GM23248 (cell line): ENCODE results near the gene CAMK1D. TPM values are rescaled to one million over a fixed set of nuclear protein-coding genes. Genes with fewer than 3 reads are reported as not detected.

Experiments used
- DNase-seq: peaks from one replicate; pipeline ENCODE4 v3.0.0-alpha.2; 2015
- H2AFZ ChIP-seq: fragments of 200-600 bp; sonication (generic); 2 replicates; pipeline ENCODE4 v1.6.1; 2016; ENCODE audit warnings: antibody characterized with exemption
- H3F3A ChIP-seq: fragments of 200-600 bp; sonication (generic); 2 replicates; pipeline ENCODE4 v1.6.1; 2016; ENCODE audit warnings: mild to moderate bottlenecking, antibody characterized with exemption, mixed run types; ENCODE audit not compliant: insufficient read depth
- H3K27ac ChIP-seq: fragments of 200-600 bp; sonication (generic); 2 replicates; pipeline ENCODE4 v1.5.1; 2016; ENCODE audit warnings: mild to moderate bottlenecking
- H3K27me3 ChIP-seq: fragments of 200-600 bp; sonication (generic); replicated peaks from 2 replicates; pipeline ENCODE4 v1.6.1; 2016; ENCODE audit warnings: mild to moderate bottlenecking; ENCODE audit not compliant: insufficient read depth
- H3K36me3 ChIP-seq: fragments of 200-600 bp; sonication (generic); 2 replicates; pipeline ENCODE4 v1.6.1; 2016; ENCODE audit warnings: low read depth, mild to moderate bottlenecking
- H3K4me1 ChIP-seq: fragments of 200-600 bp; sonication (generic); 2 replicates; pipeline ENCODE4 v1.6.1; 2016; ENCODE audit warnings: mild to moderate bottlenecking; ENCODE audit not compliant: insufficient read depth
- H3K4me2 ChIP-seq: fragments of 200-600 bp; sonication (generic); one replicate; pipeline ENCODE4 v1.6.1; 2016; ENCODE audit warnings: mild to moderate bottlenecking; ENCODE audit not compliant: unreplicated experiment
- H3K4me3 ChIP-seq: fragments of 200-600 bp; sonication (generic); 2 replicates; pipeline ENCODE4 v1.5.1; 2016; ENCODE audit warnings: mild to moderate bottlenecking
- H3K79me2 ChIP-seq: fragments of 200-600 bp; sonication (generic); 2 replicates; pipeline ENCODE4 v1.6.1; 2016; ENCODE audit warnings: mild to moderate bottlenecking; ENCODE audit not compliant: insufficient read depth
- H3K9ac ChIP-seq: fragments of 200-600 bp; sonication (generic); 2 replicates; pipeline ENCODE4 v1.6.1; 2016; ENCODE audit warnings: mild to moderate bottlenecking
- H3K9me2 ChIP-seq: fragments of 200-600 bp; sonication (generic); 2 replicates; pipeline ENCODE4 v1.6.1; 2016; ENCODE audit warnings: mixed run types, mild to moderate bottlenecking, moderate library complexity; ENCODE audit not compliant: insufficient read depth
- H3K9me3 ChIP-seq: fragments of 200-600 bp; sonication (generic); one replicate; pipeline ENCODE4 v1.6.1; 2017; ENCODE audit warnings: low read depth
- H4K20me1 ChIP-seq: fragments of 200-600 bp; sonication (generic); 2 replicates; pipeline ENCODE4 v1.6.0; 2016; ENCODE audit not compliant: insufficient read depth
- EZH2 ChIP-seq: fragments of 200-600 bp; sonication (generic); IDR thresholded peaks from 2 replicates; pipeline ENCODE4 v1.6.1; 2018; ENCODE audit warnings: antibody characterized with exemption, mild to moderate bottlenecking; ENCODE audit not compliant: insufficient read depth, poor library complexity, severe bottlenecking
- EZH2phosphoT487 ChIP-seq: fragments of 200-600 bp; sonication (generic); IDR thresholded peaks from 2 replicates; pipeline ENCODE4 v1.6.1; 2018; ENCODE audit warnings: antibody characterized with exemption, moderate library complexity, mild to moderate bottlenecking, low read depth; ENCODE audit not compliant: insufficient read depth
- WGBS, 2 experiments: methylation state at CpG; one replicate each; pipeline ENCODE4 v1.1.6; 2015 to 2017; ENCODE audit warnings: low lambda C conversion rate in 2 of 2, low coverage in 1 of 2; ENCODE audit errors: missing lambda C conversion rate in 2 of 2; 5-methylcytosine and 5-hydroxymethylcytosine counted together
- in situ Hi-C: fragments of 300-500 bp; cut with MboI; formaldehyde crosslinking; loops from 2 replicates; pipeline ENCODE4 v1.15.0; 2020
- polyA plus RNA-seq: library from polyadenylated mRNA; unstranded; fragments of >200 nt; fragmentation: Nextera tagmentation; extraction: Ambion mirVana; gene quantifications from 2 replicates; pipeline ENCODE4 v1.2.1, GENCODE V29; 2016
- total RNA-seq: library from RNA; depleted of rRNA; stranded (reverse); fragments of >200 nt; shearing (Covaris generic); gene quantifications from 2 replicates; pipeline ENCODE4 v1.2.3, GENCODE V29; 2014

The CAMK1D gene
- total and polyA plus RNA-seq, 2 experiments from 2014 or later, result 0.22 to 0.55 TPM

- no peaks in the 10 kb centered on the region for H3K36me3 ChIP-seq
- no peaks in the 10 kb centered on the region for H3K27me3 ChIP-seq
- no peak overlapping the region for H3K27ac ChIP-seq
- 17% methylated on average over 3 of the region's 3 CpGs for WGBS, 2 experiments
- H3K4me3 ChIP-seq, result no peak overlapping the region
- H2AFZ ChIP-seq, result no peak overlapping the region
- in situ Hi-C loops, result no loop called here
- H3K4me2 ChIP-seq, result no peak overlapping the region
- H3K79me2 ChIP-seq, result no peaks in the 10 kb centered on the region
- DNase-seq, result no peak
- H4K20me1 ChIP-seq, result no peaks in the 10 kb centered on the region
- no peaks in the 10 kb centered on the region for H3F3A ChIP-seq
- no peak overlapping the region for H3K9ac ChIP-seq
- TF ChIP-seq EZH2phosphoT487 (no peak), EZH2 (no peak)
- no peaks in the 10 kb centered on the region for H3K9me2 ChIP-seq
- H3K4me1 ChIP-seq, result no peaks in the 10 kb centered on the region
- no peaks in the 10 kb centered on the region for H3K9me3 ChIP-seq
Measured at GRCh38 chr10:12869427-12869826, 520.1 kb downstream of the CAMK1D start.

- DNase-seq, result no peak
- Histone ChIP-seq H3K27me3 (no peaks in the 10 kb centered on the region), H3K4me2 (no peak overlapping the region), H3F3A (no peaks in the 10 kb centered on the region), H3K27ac (no peak overlapping the region), H2AFZ (no peak overlapping the region), H3K9me3 (no peaks in the 10 kb centered on the region), H3K36me3 (no peaks in the 10 kb centered on the region), H3K9ac (no peak overlapping the region), H3K9me2 (no peaks in the 10 kb centered on the region), H4K20me1 (no peaks in the 10 kb centered on the region), H3K4me1 (no peaks in the 10 kb centered on the region), H3K4me3 (no peak overlapping the region), H3K79me2 (no peaks in the 10 kb centered on the region)
- TF ChIP-seq EZH2phosphoT487 (no peak), EZH2 (no peak)
- 65 to 71% methylated on average over 9 of the region's 9 CpGs for WGBS, 2 experiments
- in situ Hi-C loops, result no loop called here
Measured at GRCh38 chr10:12872577-12872976, 523.2 kb downstream of the CAMK1D start.

- 51 to 55% methylated on average over 8 of the region's 8 CpGs for WGBS, 2 experiments
- no peak overlapping the region for H3K4me3 ChIP-seq
- H3K79me2 ChIP-seq, result no peaks in the 10 kb centered on the region
- H3K9ac ChIP-seq, result no peak overlapping the region
- H3K4me2 ChIP-seq, result no peak overlapping the region
- no peaks in the 10 kb centered on the region for H3F3A ChIP-seq
- no peaks in the 10 kb centered on the region for H4K20me1 ChIP-seq
- H3K9me2 ChIP-seq, result no peaks in the 10 kb centered on the region
- H3K27me3 ChIP-seq, result no peaks in the 10 kb centered on the region
- DNase-seq, result no peak
- no peaks in the 10 kb centered on the region for H3K36me3 ChIP-seq
- H3K4me1 ChIP-seq, result no peaks in the 10 kb centered on the region
- H3K27ac ChIP-seq, result no peak overlapping the region
- TF ChIP-seq EZH2 (no peak), EZH2phosphoT487 (no peak)
- in situ Hi-C loops, result no loop called here
- H2AFZ ChIP-seq, result no peak overlapping the region
- no peaks in the 10 kb centered on the region for H3K9me3 ChIP-seq
Measured at GRCh38 chr10:12873172-12873571, 523.8 kb downstream of the CAMK1D start.

- H3K4me1 ChIP-seq, result no peaks in the 10 kb centered on the region
- H3K27me3 ChIP-seq, result no peaks in the 10 kb centered on the region
- 76 to 79% methylated on average over 6 of the region's 6 CpGs for WGBS, 2 experiments
- H3K9me2 ChIP-seq, result no peaks in the 10 kb centered on the region
- H2AFZ ChIP-seq, result no peak overlapping the region
- no peaks in the 10 kb centered on the region for H3K9me3 ChIP-seq
- no peak overlapping the region for H3K4me2 ChIP-seq
- H4K20me1 ChIP-seq, result no peaks in the 10 kb centered on the region
- no peak overlapping the region for H3K9ac ChIP-seq
- no peak for DNase-seq
- in situ Hi-C loops, result no loop called here
- no peaks in the 10 kb centered on the region for H3F3A ChIP-seq
- H3K27ac ChIP-seq, result no peak overlapping the region
- H3K79me2 ChIP-seq, result no peaks in the 10 kb centered on the region
- no peaks in the 10 kb centered on the region for H3K36me3 ChIP-seq
- no peak overlapping the region for H3K4me3 ChIP-seq
- TF ChIP-seq EZH2phosphoT487, result no peak
- TF ChIP-seq EZH2, result no peak
Measured at GRCh38 chr10:12874501-12874900, 525.2 kb downstream of the CAMK1D start.

GRCh38 chr10:12875100-12875499 is 525.8 kb downstream of the CAMK1D start:
- in situ Hi-C loops, result no loop called here
- no peak for DNase-seq
- 54 to 62% methylated on average over 5 of the region's 5 CpGs for WGBS, 2 experiments

More at GRCh38 chr10:12875100-12875499, 525.8 kb downstream of the CAMK1D start:
- no peaks in the 10 kb centered on the region for H3K4me1 ChIP-seq
- H3K9me3 ChIP-seq, result no peaks in the 10 kb centered on the region
- no peak overlapping the region for H3K27ac ChIP-seq
- no peaks in the 10 kb centered on the region for H4K20me1 ChIP-seq
- H3K27me3 ChIP-seq, result no peaks in the 10 kb centered on the region
- no peaks in the 10 kb centered on the region for H3K36me3 ChIP-seq
- no peak overlapping the region for H2AFZ ChIP-seq
- no peaks in the 10 kb centered on the region for H3F3A ChIP-seq
- no peaks in the 10 kb centered on the region for H3K9me2 ChIP-seq
- H3K4me2 ChIP-seq, result no peak overlapping the region
- H3K4me3 ChIP-seq, result no peak overlapping the region
- no peaks in the 10 kb centered on the region for H3K79me2 ChIP-seq
- H3K9ac ChIP-seq, result no peak overlapping the region
- TF ChIP-seq EZH2phosphoT487 (no peak), EZH2 (no peak)
